KOPT-K1 (cell line): Measurements from ENCODE around the gene HSBP1.

Source experiments
- H3K27ac ChIP-seq: fragments of 200-600 bp; sonication (generic); 2 replicates; pipeline ENCODE4 v1.5.1; 2016; ENCODE audit warnings: antibody characterized with exemption, mild to moderate bottlenecking, low read depth, low read length; ENCODE audit not compliant: poor library complexity, severe bottlenecking
- H3K36me3 ChIP-seq: fragments of 200-600 bp; sonication (generic); 2 replicates; pipeline ENCODE4 v1.5.1; 2017; ENCODE audit warnings: antibody characterized with exemption, mild to moderate bottlenecking, low read length, moderate library complexity; ENCODE audit not compliant: insufficient read depth
- H3K9me3 ChIP-seq: fragments of 200-600 bp; sonication (generic); 2 replicates; pipeline ENCODE4 v1.5.1; 2017; ENCODE audit warnings: antibody characterized with exemption, low read length, mild to moderate bottlenecking; ENCODE audit not compliant: insufficient read depth, poor library complexity, severe bottlenecking

The HSBP1 gene

DNA sequence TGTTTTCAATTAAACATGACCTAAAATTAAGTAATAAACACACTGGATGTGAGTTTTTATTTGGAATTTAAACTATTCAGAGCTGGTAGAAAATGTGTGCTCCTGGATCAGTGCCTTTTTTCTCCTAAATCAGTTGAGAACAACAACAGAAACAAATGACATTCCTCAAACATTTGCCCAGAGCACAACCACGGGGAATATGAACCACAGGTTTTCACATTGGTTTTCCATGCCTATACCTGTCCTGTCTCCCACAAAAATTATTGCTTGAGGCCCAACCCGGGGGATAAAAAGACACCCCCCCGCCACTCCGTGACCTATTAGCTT, 6.8 kb downstream of the HSBP1 start:
- Histone ChIP-seq H3K27ac (no peak overlapping the region), H3K36me3 (peaks cover 38% of the 10 kb centered on the region), H3K9me3 (no peaks in the 10 kb centered on the region)

DNA sequence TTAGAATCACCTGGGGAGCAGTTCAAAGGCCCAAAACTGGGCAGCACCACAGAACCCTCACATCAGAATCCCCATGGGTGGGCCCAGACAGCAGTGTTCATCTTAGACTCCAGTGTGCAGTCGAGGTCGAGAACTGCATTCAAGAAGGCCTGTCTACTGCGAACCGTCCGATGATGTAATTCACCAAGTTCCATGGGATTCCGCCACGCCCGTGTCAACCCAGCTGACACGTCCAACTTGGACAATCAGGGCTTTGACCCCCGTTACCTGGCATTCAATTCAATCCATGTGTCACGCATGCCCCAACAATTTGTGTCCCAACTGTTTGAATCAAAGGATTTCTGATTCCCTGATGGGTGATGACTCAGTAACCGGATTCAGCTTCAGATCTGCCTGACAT, 9.2 kb downstream of the HSBP1 start:
- Histone ChIP-seq H3K27ac (no peak overlapping the region), H3K36me3 (peaks cover 14% of the 10 kb centered on the region), H3K9me3 (no peaks in the 10 kb centered on the region)

DNA sequence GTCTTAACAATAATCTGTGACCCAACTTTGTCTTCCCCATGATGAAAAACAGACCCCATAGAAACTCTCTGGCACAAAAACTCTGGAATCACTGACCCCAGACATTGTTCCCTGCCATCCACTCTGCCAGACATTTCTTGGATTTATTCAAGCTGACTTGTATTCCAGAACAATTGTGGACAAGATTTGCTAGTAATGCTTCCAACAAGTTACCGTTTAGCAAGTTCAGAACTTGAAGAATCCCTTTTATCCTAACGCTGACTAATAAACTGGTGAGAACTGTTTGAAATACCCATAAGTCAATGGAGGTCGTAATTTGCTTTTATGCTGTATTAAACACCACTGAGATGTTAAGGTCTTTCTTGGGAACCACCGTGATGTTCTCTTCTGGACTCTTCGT, 10.5 kb downstream of the HSBP1 start:
- Histone ChIP-seq H3K9me3 (no peaks in the 10 kb centered on the region), H3K36me3 (peaks cover 1% of the 10 kb centered on the region; the same call in 1 of the 2 replicates), H3K27ac (no peak overlapping the region)

DNA sequence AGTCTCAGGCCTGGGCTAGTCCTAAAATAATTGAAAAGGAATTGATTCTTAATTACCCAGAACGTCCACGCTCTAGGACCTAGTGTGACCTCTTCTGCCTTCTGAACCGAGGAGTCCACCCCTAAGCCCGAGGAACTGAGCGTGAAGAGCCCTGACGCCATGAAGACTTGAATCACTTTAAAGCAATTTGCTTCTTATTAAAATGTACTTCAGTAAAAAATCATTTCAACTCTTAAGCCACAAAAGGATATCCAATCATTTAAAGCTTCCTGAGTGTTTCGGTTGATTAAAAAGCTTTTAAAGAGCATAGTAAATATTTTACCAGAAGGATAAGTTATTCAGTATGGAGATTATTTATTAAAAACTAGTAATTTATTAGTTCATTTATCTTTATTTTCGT, 11.6 kb downstream of the HSBP1 start:
- H3K27ac ChIP-seq: no peak overlapping the region
- H3K9me3 ChIP-seq: no peaks in the 10 kb centered on the region
- H3K36me3 ChIP-seq: no peaks in the 10 kb centered on the region

DNA sequence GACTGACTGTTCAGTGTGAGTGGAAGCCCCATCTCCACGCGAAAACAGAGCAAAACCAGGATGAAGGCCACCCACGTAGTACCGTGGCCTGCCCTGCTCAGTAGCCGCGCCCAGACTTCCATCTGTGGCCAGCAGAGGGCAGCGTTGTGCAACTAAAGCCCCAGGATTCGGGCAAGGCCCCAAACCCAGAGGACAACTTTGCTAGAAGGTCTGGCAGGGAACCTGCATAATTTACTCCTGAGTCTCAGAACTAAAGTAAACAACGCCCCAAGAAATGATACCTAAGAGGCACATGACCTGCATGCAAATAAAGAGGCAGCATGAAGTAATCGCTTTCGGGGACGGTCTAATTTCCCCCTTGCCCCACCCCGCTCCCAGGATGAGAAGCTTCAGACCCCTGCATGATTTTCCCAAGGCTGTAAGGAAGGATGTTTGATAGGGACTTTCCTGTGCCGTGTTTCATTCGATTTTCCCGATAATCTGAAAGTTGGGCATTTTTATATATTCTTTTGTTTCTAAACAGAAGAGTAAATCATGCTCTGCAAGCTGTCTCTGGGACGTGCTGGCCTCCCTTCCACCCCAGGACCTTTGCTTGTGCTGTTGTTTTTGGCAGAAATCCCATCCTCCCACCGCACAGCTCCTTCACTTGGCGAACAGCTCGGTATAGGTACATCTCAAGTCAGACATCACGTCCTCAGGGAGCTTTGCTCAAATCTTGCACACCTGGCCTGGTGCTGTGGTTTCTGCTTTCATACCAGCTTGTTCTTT, 18.6 kb downstream of the HSBP1 start:
- no peaks in the 10 kb centered on the region for H3K9me3 ChIP-seq
- H3K27ac ChIP-seq: no peak overlapping the region
- H3K36me3 ChIP-seq: no peaks in the 10 kb centered on the region

DNA sequence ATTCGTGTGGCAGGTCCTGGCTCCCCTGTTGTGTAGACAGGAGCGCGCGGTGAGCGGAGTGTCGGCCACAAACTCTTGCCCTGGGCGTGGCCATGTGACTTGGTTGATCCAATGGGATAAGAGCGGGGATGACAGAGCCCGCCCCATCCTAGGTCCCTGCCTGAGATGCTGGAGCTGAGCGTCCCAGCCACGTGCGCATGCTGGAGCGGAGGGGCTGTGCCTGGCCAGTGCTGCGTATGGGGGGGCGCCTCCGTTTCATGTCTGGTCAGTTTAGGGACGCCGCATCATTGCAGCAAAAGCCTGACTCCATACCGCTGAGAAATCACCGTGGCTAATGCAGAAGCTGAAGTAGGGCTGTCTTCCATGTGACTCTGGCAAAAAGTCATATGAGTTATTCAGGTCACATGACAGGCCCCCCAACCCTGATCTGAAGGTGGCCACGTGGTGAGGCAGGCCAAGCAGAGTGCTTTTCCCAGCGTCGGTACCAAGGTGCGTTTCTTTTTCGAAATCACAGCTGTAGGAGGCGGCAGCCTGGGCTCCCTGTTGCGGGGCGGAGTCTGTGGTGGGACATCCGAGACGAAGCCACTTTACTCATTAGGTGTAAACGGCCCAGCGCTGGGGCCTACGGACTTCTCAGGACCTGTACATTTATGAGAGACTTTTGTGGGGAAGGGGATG, 22.5 kb downstream of the HSBP1 start:
- Histone ChIP-seq H3K36me3 (no peaks in the 10 kb centered on the region), H3K27ac (no peak overlapping the region), H3K9me3 (no peaks in the 10 kb centered on the region)

DNA sequence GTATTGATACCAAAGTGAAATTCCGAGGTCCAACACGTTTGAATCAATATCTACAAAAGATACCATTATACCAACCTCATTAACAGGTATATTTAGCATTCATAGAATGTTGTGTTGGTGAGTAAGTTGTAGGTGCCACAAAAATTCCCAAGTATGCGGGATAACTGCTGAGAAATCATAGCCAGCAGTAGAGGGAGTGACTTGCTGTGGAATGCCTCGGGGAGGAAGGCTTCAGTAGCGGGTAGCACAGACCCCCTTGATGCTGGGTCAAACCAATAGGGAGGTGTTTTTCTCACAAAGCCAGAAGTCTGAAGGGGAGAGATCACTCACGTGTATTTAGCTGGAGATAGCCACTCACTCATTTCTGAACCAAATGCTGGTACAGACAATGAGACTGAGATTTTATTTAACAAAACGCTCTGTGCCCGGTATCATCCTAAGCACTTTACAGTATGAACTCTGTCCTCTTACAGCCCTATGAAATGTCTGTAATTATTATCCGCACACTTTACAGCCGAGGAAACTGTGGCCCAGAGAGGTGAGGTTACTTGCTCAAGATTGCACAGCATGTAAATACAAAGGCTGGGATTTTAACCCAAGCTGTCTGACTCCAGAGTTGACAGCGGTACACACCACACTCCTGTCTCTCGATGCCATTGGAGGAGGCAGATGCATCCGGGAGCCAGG, 23.1 kb downstream of the HSBP1 start:
- H3K9me3 ChIP-seq: no peaks in the 10 kb centered on the region
- no peaks in the 10 kb centered on the region for H3K36me3 ChIP-seq
- H3K27ac ChIP-seq: no peak overlapping the region

DNA sequence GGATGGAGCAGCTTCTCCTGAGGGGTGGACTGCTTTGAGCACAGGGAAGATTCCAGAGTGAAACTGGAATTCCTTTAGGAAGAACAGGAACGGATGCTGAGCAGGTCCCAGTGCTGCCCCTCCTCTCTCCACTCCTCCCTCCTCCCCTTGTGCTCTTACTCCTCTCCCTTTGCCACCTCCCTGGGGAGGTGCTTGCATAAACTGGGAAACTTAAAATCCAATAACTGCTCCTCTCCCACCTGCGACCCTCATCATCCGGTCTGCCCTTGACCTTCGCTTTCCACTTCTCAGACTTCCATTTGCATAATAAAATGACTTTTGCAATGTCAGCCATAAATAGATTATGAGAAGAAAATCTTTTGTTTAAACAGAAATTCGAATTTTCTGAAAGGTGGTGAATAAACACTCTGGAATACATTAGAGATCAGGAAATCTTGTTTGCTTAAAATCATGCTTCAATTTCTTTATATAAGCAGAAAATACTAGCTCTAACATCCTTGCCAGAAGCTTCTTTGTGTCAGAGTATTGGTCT, 23.7 kb downstream of the HSBP1 start:
- Histone ChIP-seq H3K36me3 (no peaks in the 10 kb centered on the region), H3K27ac (no peak overlapping the region)

DNA sequence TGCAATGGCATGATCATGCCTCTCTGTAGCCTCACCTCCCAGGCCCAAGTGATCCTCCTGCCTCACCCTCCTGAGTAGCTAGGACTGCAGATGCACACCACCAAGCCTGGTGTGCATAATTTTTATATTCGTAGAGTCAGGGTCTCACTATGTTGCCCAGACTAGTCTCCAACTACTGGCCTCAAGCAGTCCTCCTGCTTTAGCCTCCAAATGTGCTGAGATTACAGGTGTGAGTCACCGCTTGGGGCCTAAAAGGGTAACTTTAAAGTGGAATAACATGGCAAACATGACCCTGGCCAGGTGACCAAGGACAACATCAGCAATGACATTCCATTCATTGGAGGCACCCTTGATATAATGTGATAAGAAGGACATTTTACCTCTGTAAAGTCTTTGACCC, 26.1 kb downstream of the HSBP1 start:
- Histone ChIP-seq H3K36me3 (no peaks in the 10 kb centered on the region), H3K27ac (no peak overlapping the region), H3K9me3 (no peaks in the 10 kb centered on the region)

More for the DNA sequence above, 23.7 kb downstream of the HSBP1 start:
- H3K9me3 ChIP-seq: no peaks in the 10 kb centered on the region

DNA sequence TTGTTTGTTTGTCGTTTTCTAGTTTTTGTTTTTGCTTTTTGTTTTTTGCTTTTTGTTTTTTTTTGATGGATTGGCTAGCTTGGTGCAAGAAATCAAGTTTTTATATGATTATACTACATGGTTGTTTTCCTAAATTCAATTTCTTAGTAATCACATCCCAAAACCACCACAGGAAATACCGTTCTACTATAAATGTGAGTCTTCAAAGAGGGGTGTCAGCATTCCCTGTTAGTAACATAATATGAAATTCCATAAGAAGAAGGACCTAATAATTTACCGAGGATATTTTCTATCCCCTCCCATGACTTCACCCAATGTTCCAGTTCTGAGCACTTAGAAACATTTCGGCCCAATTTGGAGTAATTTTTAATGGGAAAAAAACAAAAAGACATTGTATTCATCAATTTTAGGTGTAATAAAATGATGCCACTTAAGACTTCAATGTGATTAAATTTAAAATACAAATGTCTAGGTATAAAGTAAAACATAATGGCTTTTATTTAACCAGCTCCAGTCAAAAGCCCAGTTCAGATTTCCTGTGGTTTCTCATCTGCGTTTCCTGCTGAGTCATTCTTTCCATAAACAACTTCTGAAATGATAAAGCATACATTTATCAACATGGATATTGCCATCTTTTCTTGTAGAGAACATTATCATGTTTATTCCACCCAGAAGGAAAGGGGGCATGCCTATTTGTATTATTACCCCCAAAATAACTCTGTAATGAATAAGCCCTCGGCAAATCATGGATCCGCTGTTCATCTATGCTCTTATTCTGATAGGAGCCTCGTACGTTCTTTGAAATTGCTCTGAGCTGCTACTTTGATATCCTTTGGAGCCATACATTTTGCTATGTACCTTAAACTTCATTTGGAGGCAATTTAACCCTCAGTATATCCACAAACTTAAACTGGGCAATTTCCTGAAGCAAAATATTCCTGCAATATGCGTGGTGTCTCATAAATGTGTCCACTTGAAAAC, 28.1 kb downstream of the HSBP1 start:
- Histone ChIP-seq H3K9me3 (no peaks in the 10 kb centered on the region), H3K36me3 (no peaks in the 10 kb centered on the region), H3K27ac (no peak overlapping the region)

DNA sequence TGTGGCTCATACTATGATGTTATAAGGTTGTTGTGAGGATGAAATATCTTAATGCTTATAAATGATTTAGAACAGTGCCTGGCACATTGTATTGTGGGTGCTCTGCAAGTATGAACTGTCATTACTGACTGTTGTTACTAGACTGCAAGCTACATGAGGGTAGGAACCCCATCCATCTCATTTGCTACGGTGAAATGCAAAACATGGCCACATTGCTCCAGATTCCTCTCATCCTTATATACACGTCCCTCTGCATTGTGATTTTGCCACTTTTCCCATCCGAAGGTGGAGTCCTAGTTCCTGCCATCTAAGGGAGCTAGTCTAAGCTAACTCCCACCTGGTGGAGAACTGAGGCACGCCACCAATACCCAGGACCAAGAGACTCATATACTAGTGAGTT, 29.8 kb downstream of the HSBP1 start:
- no peak overlapping the region for H3K27ac ChIP-seq

DNA sequence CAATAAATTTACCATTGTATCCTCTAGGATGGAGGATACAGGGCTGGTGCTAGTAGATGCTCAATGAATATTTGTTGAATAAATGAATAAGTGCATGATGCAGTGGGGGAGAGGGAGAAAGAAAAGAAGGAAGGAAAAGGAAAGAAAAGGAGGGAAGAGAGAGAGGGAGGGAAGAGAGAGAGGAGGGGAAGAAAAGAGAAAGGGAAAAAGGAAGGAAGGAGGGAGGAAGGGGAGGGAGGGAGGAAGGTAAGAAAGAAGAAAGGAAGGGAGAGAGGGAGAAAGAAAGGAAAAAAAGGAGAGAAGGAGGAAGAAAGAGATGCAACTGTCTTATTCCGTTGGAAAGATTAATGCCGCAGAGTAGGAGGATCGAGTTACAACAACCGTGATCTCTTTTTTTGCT, 30.4 kb downstream of the HSBP1 start:
- H3K27ac ChIP-seq: no peak overlapping the region
- no peaks in the 10 kb centered on the region for H3K9me3 ChIP-seq
- H3K36me3 ChIP-seq: no peaks in the 10 kb centered on the region

More for the DNA sequence above, 29.8 kb downstream of the HSBP1 start:
- no peaks in the 10 kb centered on the region for H3K36me3 ChIP-seq
- no peaks in the 10 kb centered on the region for H3K9me3 ChIP-seq

DNA sequence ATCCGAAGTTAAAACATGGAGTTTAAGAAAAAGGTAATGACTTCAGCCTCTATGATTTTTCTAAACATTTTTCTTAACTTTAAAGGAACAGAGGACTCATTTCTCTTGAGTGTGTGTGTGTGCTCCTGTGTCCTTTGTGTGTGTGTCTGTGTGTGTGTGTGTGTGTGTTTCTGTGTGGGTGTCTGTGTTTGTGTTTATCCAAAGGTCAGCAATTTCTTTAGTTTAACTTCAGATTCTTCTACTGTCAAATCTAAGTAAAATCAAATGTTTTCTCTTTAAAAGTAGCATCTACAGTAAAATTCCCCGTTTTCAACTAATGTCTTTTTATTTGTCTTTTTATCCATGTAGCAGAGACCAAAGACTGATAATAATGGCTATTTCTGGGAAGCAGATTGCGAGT, 31.8 kb downstream of the HSBP1 start:
- no peaks in the 10 kb centered on the region for H3K9me3 ChIP-seq
- H3K36me3 ChIP-seq: no peaks in the 10 kb centered on the region
- H3K27ac ChIP-seq: no peak overlapping the region

DNA sequence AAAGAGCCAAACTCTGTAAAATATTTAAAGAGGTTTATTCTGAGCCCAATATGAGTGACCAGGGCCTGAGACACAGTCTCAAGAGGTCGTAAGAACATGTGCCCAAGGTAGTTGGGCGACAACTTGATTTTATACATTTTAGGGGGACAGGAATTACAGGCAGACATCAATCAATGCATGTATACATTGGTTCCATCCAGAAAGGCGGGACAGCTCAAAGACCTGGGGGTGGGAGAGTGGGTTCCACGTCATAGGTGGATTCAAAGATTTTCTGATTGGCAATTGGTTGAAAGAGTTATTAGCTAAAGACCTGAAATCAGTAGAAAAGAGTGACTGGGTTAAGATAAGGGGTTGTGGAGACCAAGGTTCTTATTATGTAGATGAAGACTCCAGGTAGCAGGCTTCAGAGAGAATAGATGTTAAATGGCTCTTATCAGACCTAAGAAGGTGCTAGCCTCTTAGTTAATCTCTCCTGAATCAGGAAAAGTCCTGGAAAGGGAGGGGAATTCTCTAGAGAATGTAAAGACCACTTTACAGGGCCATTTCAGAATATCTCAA, 32.4 kb downstream of the HSBP1 start:
- Histone ChIP-seq H3K27ac (no peak overlapping the region), H3K9me3 (no peaks in the 10 kb centered on the region)

More for the DNA sequence above, 32.4 kb downstream of the HSBP1 start:
- no peaks in the 10 kb centered on the region for H3K36me3 ChIP-seq
